K562 (cell line): ENCODE data around the gene THRSP. TPM values are rescaled to one million over a fixed set of nuclear protein-coding genes. Genes with fewer than 3 reads are reported as not detected.

Experiments
- ARID1B ChIP-seq: fragments of 450-650 bp; IDR thresholded peaks from 2 replicates; pipeline ENCODE4 v1.6.1; 2016; ENCODE audit warnings: antibody characterized with exemption, mild to moderate bottlenecking, inconsistent platforms
- CREB3 ChIP-seq: fragments of 450-650 bp; conservative IDR thresholded peaks from 2 replicates; pipeline ENCODE4 v1.6.1; 2016; ENCODE audit warnings: missing genetic modification characterization, low read depth, mild to moderate bottlenecking, missing compliant biosample characterization, moderate library complexity
- DEAF1 ChIP-seq: fragments of 450-650 bp; formaldehyde crosslinking; IDR thresholded peaks from 2 replicates; pipeline ENCODE4 v1.4.0; 2020; ENCODE audit warnings: mild to moderate bottlenecking, moderate library complexity
- GABPB1 ChIP-seq: sonication (generic); formaldehyde crosslinking; IDR thresholded peaks from 2 replicates; pipeline ENCODE4 v1.8.0; 2022; ENCODE audit warnings: mild to moderate bottlenecking, missing genetic modification reagents
- ID3 ChIP-seq, 2 experiments: fragments of 250-450 bp in 1 of 2; fragments of 450-650 bp in 1 of 2; sonication (Bioruptor Pico) in 1 of 2; IDR thresholded peaks; 2 replicates each; pipeline versions ENCODE4 v1.6.1 to v1.8.0; 2016 to 2021; ENCODE audit warnings: mild to moderate bottlenecking in 2 of 2, moderate library complexity in 2 of 2, missing compliant biosample characterization in 1 of 2, missing genetic modification characterization in 1 of 2
- MAZ ChIP-seq, 2 experiments: fragments of 450-650 bp in 1 of 2; sonication (generic) in 1 of 2; formaldehyde crosslinking; IDR thresholded peaks in 1 of 2; conservative IDR thresholded peaks in 1 of 2; 2 replicates each; pipeline versions ENCODE4 v1.4.0 to v1.5.0; 2020; ENCODE audit warnings: mild to moderate bottlenecking in 1 of 2, missing genetic modification reagents in 1 of 2
- PCBP1 ChIP-seq: fragments of 200-400 bp; formaldehyde crosslinking; IDR thresholded peaks from 2 replicates; pipeline ENCODE4 v1.6.1; 2018; ENCODE audit warnings: mild to moderate bottlenecking, low read depth, low read length; ENCODE audit not compliant: poor library complexity, severe bottlenecking
- PRDM10 ChIP-seq: fragments of 450-650 bp; IDR thresholded peaks from 2 replicates; pipeline ENCODE4 v1.6.1; 2018; ENCODE audit not compliant: partially characterized antibody
- TBL1XR1 ChIP-seq, 2 experiments: IDR thresholded peaks; 2 replicates each; pipeline ENCODE4 v1.6.1; 2012; ENCODE audit warnings: improper control_type of control experiment in 2 of 2, low read length in 2 of 2, mild to moderate bottlenecking in 1 of 2
- TEAD1 ChIP-seq, 2 experiments: fragments of 450-650 bp in 1 of 2; sonication (generic) in 1 of 2; formaldehyde crosslinking; IDR thresholded peaks; 2 replicates each; pipeline versions ENCODE4 v1.4.0 to v1.8.0; 2020 to 2022; ENCODE audit warnings: mild to moderate bottlenecking in 2 of 2, missing genetic modification reagents in 1 of 2
- ZBTB43 ChIP-seq: sonication (generic); formaldehyde crosslinking; IDR thresholded peaks from 2 replicates; pipeline ENCODE4 v1.8.0; 2023; ENCODE audit warnings: mild to moderate bottlenecking, missing genetic modification reagents
- ZFX ChIP-seq: sonication (generic); formaldehyde crosslinking; IDR thresholded peaks from 2 replicates; pipeline ENCODE4 v1.8.0; 2022; ENCODE audit warnings: mild to moderate bottlenecking, missing genetic modification reagents, moderate library complexity
- ZNF121 ChIP-seq: sonication (generic); formaldehyde crosslinking; conservative IDR thresholded peaks from 2 replicates; pipeline ENCODE4 v1.8.0; 2022; ENCODE audit warnings: missing genetic modification reagents
- ZNF79 ChIP-seq: fragments of 250-450 bp; sonication (Bioruptor Pico); IDR thresholded peaks from 2 replicates; pipeline ENCODE4 v1.4.0; 2020; ENCODE audit warnings: low read depth, mild to moderate bottlenecking, moderate library complexity
- polyA plus RNA-seq, 8 experiments: library from polyadenylated mRNA; depleted of rRNA in 4 of 8; stranded (reverse) in 5 of 8; unstranded in 3 of 8; fragments of >200 nt; fragmentation: Nextera tagmentation in 2 of 8; fragmentation: Illumina TruSeq in 1 of 8; extraction: Ambion mirVana in 2 of 8; extraction: Trizol in 1 of 8; gene quantifications; 2 replicates each; pipeline versions ENCODE4 v1.2.1 to v1.2.3, GENCODE V29; 2011 to 2014; ENCODE audit warnings: inconsistent platforms in 1 of 8, missing spikeins in 1 of 8
- total RNA-seq, 7 experiments: library from RNA; depleted of rRNA in 6 of 7; stranded (reverse); fragments of >200 nt in 6 of 7; fragmentation: Illumina TruSeq in 2 of 7; extraction: Trizol in 2 of 7; gene quantifications; 2 replicates each; pipeline versions ENCODE4 v1.2.1 to v1.2.3, GENCODE V29; 2011 to 2021; ENCODE audit warnings: low replicate concordance in 1 of 7
- TF ChIP-seq, protein P1 (sequence below): fragments of 200-800 bp; sonication (Bioruptor generic); IDR thresholded peaks from 2 replicates; pipeline ENCODE4 v1.6.1; 2017; ENCODE audit warnings: missing genetic modification characterization, missing compliant biosample characterization

Gene THRSP
- total and polyA plus RNA-seq, 9 of the 15 experiments (the other 6 are each of a cell fraction or from before 2014, with no cell fraction given): 0.23 to 0.56 (median 0.31) TPM; not detected in 2

GRCh38 chr11:78079232-78080083 is 15.8 kb downstream of the THRSP start, which contains the start of gene NDUFC2 (continued):
- TF ChIP-seq, protein P1, sequence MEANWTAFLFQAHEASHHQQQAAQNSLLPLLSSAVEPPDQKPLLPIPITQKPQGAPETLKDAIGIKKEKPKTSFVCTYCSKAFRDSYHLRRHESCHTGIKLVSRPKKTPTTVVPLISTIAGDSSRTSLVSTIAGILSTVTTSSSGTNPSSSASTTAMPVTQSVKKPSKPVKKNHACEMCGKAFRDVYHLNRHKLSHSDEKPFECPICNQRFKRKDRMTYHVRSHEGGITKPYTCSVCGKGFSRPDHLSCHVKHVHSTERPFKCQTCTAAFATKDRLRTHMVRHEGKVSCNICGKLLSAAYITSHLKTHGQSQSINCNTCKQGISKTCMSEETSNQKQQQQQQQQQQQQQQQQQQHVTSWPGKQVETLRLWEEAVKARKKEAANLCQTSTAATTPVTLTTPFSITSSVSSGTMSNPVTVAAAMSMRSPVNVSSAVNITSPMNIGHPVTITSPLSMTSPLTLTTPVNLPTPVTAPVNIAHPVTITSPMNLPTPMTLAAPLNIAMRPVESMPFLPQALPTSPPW (CRISPR knock-in tag): peak; percentile 63
- TF ChIP-seq GABPB1 (CRISPR knock-in tag): peak; percentile 96
- peak in 1 of 2 experiments; percentile 75; a peak in 2 of 4 replicates for TF ChIP-seq TBL1XR1 (IDR thresholded peaks at IDR 0.05; ENCODE audit: low read length in 2 of 2)
- no peak for TF ChIP-seq DEAF1
- TF ChIP-seq ZBTB43 (CRISPR knock-in tag): no peak
- TF ChIP-seq ZFX: peak; percentile 97
- 0 out of 2 replicates have a peak, but pooled peaks have one; percentile 14 for TF ChIP-seq ARID1B
- peak; percentile 51 for TF ChIP-seq PCBP1
- no peak for TF ChIP-seq PRDM10
- no peak for TF ChIP-seq ID3 (CRISPR knock-in tag; IDR thresholded peaks at IDR 0.05)
- peak; percentile 76 for TF ChIP-seq ID3 (tag; IDR thresholded peaks at IDR 0.05)
- peak; percentile 70 to 87 for TF ChIP-seq MAZ (CRISPR knock-in tag; conservative IDR thresholded peaks at IDR 0.05 in 1 of 2, IDR thresholded peaks at IDR 0.05 in 1 of 2)
- TF ChIP-seq ZNF79 (CRISPR knock-in tag): no peak
- no peak for TF ChIP-seq ZNF121
- TF ChIP-seq CREB3 (tag): no peak
- peak; percentile 73 to 79; a peak in 2 of 4 replicates for TF ChIP-seq TEAD1 (CRISPR knock-in tag; IDR thresholded peaks at IDR 0.05)
